ENCODE measurements around the gene IL17RA. TPM values are rescaled to one million over a fixed set of nuclear protein-coding genes. Genes with fewer than 3 reads are reported as not detected.

Gene IL17RA
- total and polyA plus RNA-seq, 2 of the 4 experiments (the other 2 are of a cell fraction), result 5.2 to 15.3 TPM

GRCh38 chr22:17158176-17158567, 73.4 kb downstream of the IL17RA start:
- intact Hi-C loops (cut with micrococcal nuclease) (loop anchor here (2.0 kb wide), 1 partner anchor 73 kb away; the partner anchor contains the start of gene IL17RA), dilution Hi-C loops (cut with HindIII; ENCODE audit: low sequenced_read_pairs, unreplicated experiment) (no loop called here)

More at GRCh38 chr22:17158176-17158567, 73.4 kb downstream of the IL17RA start:
- Histone ChIP-seq H3K36me3 (ENCODE audit: control insufficient read depth, insufficient read depth, low read length) (no peaks in the 10 kb centered on the region), H4K20me1 (ENCODE audit: insufficient read depth, low read length) (peaks cover 6% of the 10 kb centered on the region), H3K56ac (ENCODE audit: extremely low read depth, insufficient read depth, low read length) (peak overlapping the region; percentile 20), H3K14ac (replicated peaks; ENCODE audit: low read depth, low read length) (peak overlapping the region; percentile 70), H2BK20ac (ENCODE audit: low read depth, low read length) (no peak overlapping the region), H2AK5ac (ENCODE audit: low read depth, low read length) (peak overlapping the region; percentile 29), H3K4me2 (ENCODE audit: low read depth, low read length) (peak overlapping the region; percentile 93), H4K5ac (ENCODE audit: low read depth, low read length) (peak overlapping the region; percentile 78), H3K9me1 (ENCODE audit: insufficient read depth, low read length) (no peaks in the 10 kb centered on the region), H3K23ac (ENCODE audit: low read depth, low read length) (peak overlapping the region; percentile 36; the same call in 1 of the 2 replicates), H3K27me3 (ENCODE audit: control insufficient read depth, insufficient read depth, low read length) (no peaks in the 10 kb centered on the region), H3K79me1 (ENCODE audit: low read depth in 1 of 2, low read length in 2 of 2) (peaks cover 21 to 29% of the 10 kb centered on the region in 2 experiments), H2BK5ac (ENCODE audit: low read depth, low read length, poor library complexity, severe bottlenecking) (peak overlapping the region; percentile 83), H4K8ac (ENCODE audit: low read depth in 2 of 2, low read length in 2 of 2) (peak overlapping the region; percentile 27 to 91; a peak in 3 of 4 replicates), H2AFZ (replicated peaks; ENCODE audit: low read length, poor library complexity) (peak overlapping the region; percentile 100), H3K4me1 (ENCODE audit: control insufficient read depth, insufficient read depth, low read length) (peaks cover 4% of the 10 kb centered on the region; the same call in 1 of the 2 replicates), H3K4ac (ENCODE audit: low read depth, low read length) (peak overlapping the region; percentile 24), H3K4me3 (ENCODE audit: insufficient read depth, low read depth, low read length) (peak overlapping the region; percentile 61), H3K9me3 (ENCODE audit: control insufficient read depth, insufficient read depth, low read length) (no peaks in the 10 kb centered on the region), H2BK15ac (ENCODE audit: low read depth, low read length) (no peak overlapping the region; the same call in 2 of the 3 replicates), H3K9ac (ENCODE audit: low read depth, low read length) (peak overlapping the region; percentile 82), H3K18ac (ENCODE audit: low read depth, low read length) (peak overlapping the region; percentile 12; the same call in 1 of the 2 replicates), H3K27ac (ENCODE audit: insufficient read depth, low read length) (peak overlapping the region; percentile 85), H2BK120ac (ENCODE audit: low read depth, low read length) (no peak overlapping the region), H2AK9ac (replicated peaks; ENCODE audit: low read depth, low read length, poor library complexity) (peak overlapping the region; percentile 92), H4K91ac (ENCODE audit: insufficient read depth, low read depth, low read length) (peak overlapping the region; percentile 5; the same call in 1 of the 2 replicates)
- CTCF ChIA-PET, result interaction anchor here (3.7 kb wide), 1 partner anchor 13 kb away, joined by 21 read pairs; no protein-coding TSS in a partner anchor
- DNase-seq (no peak), ATAC-seq (ENCODE audit: low read depth) (no peak)
- in situ Hi-C loops (cut with MboI; ENCODE audit: low sequenced_read_pairs), result no loop called here
- POLR2A ChIA-PET (ENCODE audit: unreplicated experiment), result no interaction called here
- 57% methylated on average over 11 of the region's 17 CpGs; no CpG with 5 or more reads in 1 of the 2 experiments for WGBS, 2 experiments (ENCODE audit: extremely low coverage in 2 of 2, insufficient read length in 1 of 2)
- no TSS peak for BruUV-seq (replicated peaks)
- TF ChIP-seq MXI1 (IDR thresholded peaks at IDR 0.05; ENCODE audit: borderline replicate concordance, low read depth, low read length) (no peak), RFX5 (IDR thresholded peaks at IDR 0.05; ENCODE audit: low read depth, low read length) (no peak), BHLHE40 (IDR thresholded peaks at IDR 0.05; ENCODE audit: low read depth, low read length) (no peak)
